ENCODE data around the gene PTTG1. TPM values are rescaled to one million over a fixed set of nuclear protein-coding genes. Genes with fewer than 3 reads are reported as not detected.

PTTG1 gene
- total and polyA plus RNA-seq, 2 of the 8 experiments (the other 6 are each of a cell fraction or from before 2014, with no cell fraction given) = 240 to 478 TPM

- TF ChIP-seq CHD7 (IDR thresholded peaks at IDR 0.05; ENCODE audit: insufficient replicate concordance, low read length) = no peak
- TF ChIP-seq NRF1 (IDR thresholded peaks at IDR 0.05; ENCODE audit: low read depth, low read length) = no peak
- TF ChIP-seq EZH2 (IDR thresholded peaks at IDR 0.05; ENCODE audit: low read depth, low read length, severe bottlenecking) = no peak
- TF ChIP-seq ZNF274 (IDR thresholded peaks at IDR 0.05; ENCODE audit: borderline replicate concordance, extremely low read depth, low read length) = no peak
- TF ChIP-seq ATF2 (IDR thresholded peaks at IDR 0.05; ENCODE audit: low read length) = no peak
- TF ChIP-seq MAFK (IDR thresholded peaks at IDR 0.05; ENCODE audit: low read depth, low read length) = no peak
- TF ChIP-seq CHD2 (IDR thresholded peaks at IDR 0.05; ENCODE audit: low read length) = no peak
- TF ChIP-seq CBX5 (IDR thresholded peaks at IDR 0.05; ENCODE audit: low read depth, low read length) = no peak
- no peak for TF ChIP-seq POU5F1 (IDR thresholded peaks at IDR 0.05; ENCODE audit: low read depth, low read length)
- TF ChIP-seq HDAC6 (IDR thresholded peaks at IDR 0.05; ENCODE audit: low read depth, low read length) = no peak
- no peak for TF ChIP-seq GTF2F1 (IDR thresholded peaks at IDR 0.05; ENCODE audit: borderline replicate concordance, low read depth, low read length)
Measured at GRCh38 chr5:160473681-160474080, 52.0 kb downstream of the PTTG1 start (continued).
